Globus pallidus (tissue), 1 donor: ENCODE data around the gene CHSY3.

ENCODE experiments used
- DNase-seq: peaks from one replicate; pipeline ENCODE4 v3.0.0-alpha.2; 2015; ENCODE audit warnings: low spot score

The CHSY3 gene

GRCh38 chr5:129945774-129946270 lies 41.6 kb downstream of the CHSY3 start:
- DNase-seq: no peak

GRCh38 chr5:129951039-129951438 lies 46.8 kb downstream of the CHSY3 start:
- no peak for DNase-seq

GRCh38 chr5:129958581-129958980 lies 54.3 kb downstream of the CHSY3 start:
- DNase-seq: no peak

- DNase-seq: no peak
Observed at GRCh38 chr5:129960831-129961230, 56.6 kb downstream of the CHSY3 start.

GRCh38 chr5:129962506-129962905 lies 58.2 kb downstream of the CHSY3 start:
- no peak for DNase-seq

- DNase-seq: no peak
Observed at GRCh38 chr5:129963359-129963758, 59.1 kb downstream of the CHSY3 start.

GRCh38 chr5:129966071-129966470 lies 61.8 kb downstream of the CHSY3 start:
- DNase-seq: no peak

GRCh38 chr5:129971714-129972113 lies 67.4 kb downstream of the CHSY3 start:
- DNase-seq: no peak

GRCh38 chr5:129972465-129973141 lies 68.3 kb downstream of the CHSY3 start:
- no peak for DNase-seq

GRCh38 chr5:129973716-129974426 lies 69.6 kb downstream of the CHSY3 start:
- DNase-seq: no peak

- no peak for DNase-seq
Observed at GRCh38 chr5:129977810-129978209, 73.5 kb downstream of the CHSY3 start.

- no peak for DNase-seq
Observed at GRCh38 chr5:129978270-129978669, 74.0 kb downstream of the CHSY3 start.

GRCh38 chr5:129988453-129988852 lies 84.2 kb downstream of the CHSY3 start:
- DNase-seq: no peak

- no peak for DNase-seq
Observed at GRCh38 chr5:129991780-129992179, 87.5 kb downstream of the CHSY3 start.

GRCh38 chr5:129996896-129997295 lies 92.6 kb downstream of the CHSY3 start:
- DNase-seq: no peak

GRCh38 chr5:130000460-130000859 lies 96.2 kb downstream of the CHSY3 start:
- no peak for DNase-seq

GRCh38 chr5:130002183-130002582 lies 97.9 kb downstream of the CHSY3 start:
- DNase-seq: no peak

- no peak for DNase-seq
Observed at GRCh38 chr5:130002876-130003275, 98.6 kb downstream of the CHSY3 start.

- DNase-seq: no peak
Observed at GRCh38 chr5:130011986-130012385, 107.7 kb downstream of the CHSY3 start.

GRCh38 chr5:130017173-130017572 lies 112.9 kb downstream of the CHSY3 start:
- DNase-seq: no peak

- DNase-seq: no peak
Observed at GRCh38 chr5:130018641-130019040, 114.4 kb downstream of the CHSY3 start.

- no peak for DNase-seq
Observed at GRCh38 chr5:130021000-130021399, 116.7 kb downstream of the CHSY3 start.

GRCh38 chr5:130021876-130022275 lies 117.6 kb downstream of the CHSY3 start:
- DNase-seq: no peak

- no peak for DNase-seq
Observed at GRCh38 chr5:130023604-130024003, 119.3 kb downstream of the CHSY3 start.
